Neural progenitor cell (in vitro differentiated cells): ENCODE measurements around the gene EPHA10. TPM values are rescaled to one million over a fixed set of nuclear protein-coding genes. Genes with fewer than 3 reads are reported as not detected.

ENCODE experiments used
- DNase-seq: peaks from one replicate; pipeline ENCODE4 v3.0.0-alpha.2; 2016; ENCODE audit warnings: low spot score
- H2AFZ ChIP-seq: fragments of 200-600 bp; sonication (generic); replicated peaks from 2 replicates; pipeline ENCODE4 v1.6.1; 2016; ENCODE audit warnings: antibody characterized with exemption
- H3F3A ChIP-seq: fragments of 200-600 bp; sonication (generic); 2 replicates; pipeline ENCODE4 v1.6.1; 2016; ENCODE audit warnings: antibody characterized with exemption, low read depth
- H3K27ac ChIP-seq: fragments of 200-600 bp; sonication (generic); 2 replicates; pipeline ENCODE4 v1.5.1; 2016; ENCODE audit warnings: mild to moderate bottlenecking
- H3K27me3 ChIP-seq: fragments of 200-600 bp; sonication (generic); 2 replicates; pipeline ENCODE4 v1.6.1; 2016; ENCODE audit warnings: mild to moderate bottlenecking, moderate library complexity
- H3K36me3 ChIP-seq: fragments of 200-600 bp; sonication (generic); 2 replicates; pipeline ENCODE4 v1.5.1; 2016
- H3K4me1 ChIP-seq: fragments of 200-600 bp; sonication (generic); 2 replicates; pipeline ENCODE4 v1.6.1; 2016; ENCODE audit warnings: mixed run types
- H3K4me2 ChIP-seq: fragments of 200-600 bp; sonication (generic); 2 replicates; pipeline ENCODE4 v1.6.1; 2016
- H3K4me3 ChIP-seq: fragments of 200-600 bp; sonication (generic); 2 replicates; pipeline ENCODE4 v1.5.1; 2016
- H3K79me2 ChIP-seq: fragments of 200-600 bp; sonication (generic); 2 replicates; pipeline ENCODE4 v1.6.1; 2016; ENCODE audit warnings: low read depth
- H3K9ac ChIP-seq: fragments of 200-600 bp; sonication (generic); 2 replicates; pipeline ENCODE4 v1.6.1; 2016
- H3K9me3 ChIP-seq: fragments of 200-600 bp; sonication (generic); 2 replicates; pipeline ENCODE4 v1.5.1; 2016; ENCODE audit warnings: low read depth
- H4K20me1 ChIP-seq: fragments of 200-600 bp; sonication (generic); 2 replicates; pipeline ENCODE4 v1.6.1; 2016; ENCODE audit warnings: low read depth
- H3K27ac Mint-ChIP-seq: 3 replicates; pipeline ENCODE4 v1.8.0; 2021; ENCODE audit warnings: mixed read lengths
- H3K27me3 Mint-ChIP-seq: 2 replicates; pipeline ENCODE4 v1.8.0; 2022; ENCODE audit warnings: low read depth, mild to moderate bottlenecking, inconsistent platforms, moderate library complexity, mixed read lengths; ENCODE audit not compliant: insufficient read depth
- H3K36me3 Mint-ChIP-seq: 3 replicates; pipeline ENCODE4 v1.8.0; 2021; ENCODE audit warnings: mixed read lengths
- H3K4me1 Mint-ChIP-seq: 3 replicates; pipeline ENCODE4 v1.8.0; 2021; ENCODE audit warnings: mixed read lengths
- H3K4me3 Mint-ChIP-seq: 3 replicates; pipeline ENCODE4 v1.8.0; 2021; ENCODE audit warnings: mild to moderate bottlenecking, moderate library complexity, mixed read lengths
- H3K9me3 Mint-ChIP-seq: 3 replicates; pipeline ENCODE4 v1.8.0; 2020; ENCODE audit warnings: mixed read lengths
- EZH2 ChIP-seq: fragments of 200-600 bp; sonication (generic); IDR thresholded peaks from 2 replicates; pipeline ENCODE4 v1.6.1; 2017; ENCODE audit warnings: antibody characterized with exemption, mild to moderate bottlenecking, moderate library complexity
- EZH2phosphoT487 ChIP-seq: fragments of 200-600 bp; sonication (generic); IDR thresholded peaks from 2 replicates; pipeline ENCODE4 v1.6.1; 2017; ENCODE audit warnings: antibody characterized with exemption
- total RNA-seq: library from RNA; depleted of rRNA; stranded (reverse); fragments of >200 nt; gene quantifications from 2 replicates; pipeline ENCODE4 v1.2.3, GENCODE V29; 2015; ENCODE audit warnings: low replicate concordance
- TF ChIP-seq, protein P1 (sequence below): fragments of 200-600 bp; sonication (generic); IDR thresholded peaks from 2 replicates; pipeline ENCODE4 v1.5.1; 2017; ENCODE audit warnings: antibody characterized with exemption, mild to moderate bottlenecking

The EPHA10 gene
- total RNA-seq, 1 donor from 2014 or later: not detected

DNA sequence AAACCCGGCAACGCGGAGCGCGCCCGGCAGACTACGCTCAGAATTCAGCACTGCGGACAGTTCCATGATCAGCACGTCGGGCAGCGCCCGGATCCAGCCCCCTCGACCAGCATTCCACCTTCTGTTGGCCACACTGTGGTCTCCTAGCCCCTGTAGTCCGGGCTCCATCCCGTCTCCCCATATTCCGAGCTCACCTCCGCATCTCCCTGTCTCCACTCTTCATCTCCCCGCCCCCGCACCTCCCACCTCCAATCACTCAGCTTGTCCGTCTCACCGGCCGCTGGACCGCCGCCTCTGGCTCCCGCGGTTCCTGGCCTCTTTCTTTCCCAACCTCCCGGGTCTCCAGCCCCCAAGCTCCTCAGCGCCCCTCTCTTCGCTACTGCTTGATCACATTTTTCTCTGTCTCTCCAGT lies 500 bp downstream of the EPHA10 start:
- H3K36me3 Mint-ChIP-seq: no peaks in the 10 kb centered on the region
- H3K9me3 Mint-ChIP-seq: peaks cover 3% of the 10 kb centered on the region
- peak overlapping the region; percentile 26 for H3K4me3 ChIP-seq
- H3K27me3 ChIP-seq: peaks cover 100% of the 10 kb centered on the region
- TF ChIP-seq, protein P1, sequence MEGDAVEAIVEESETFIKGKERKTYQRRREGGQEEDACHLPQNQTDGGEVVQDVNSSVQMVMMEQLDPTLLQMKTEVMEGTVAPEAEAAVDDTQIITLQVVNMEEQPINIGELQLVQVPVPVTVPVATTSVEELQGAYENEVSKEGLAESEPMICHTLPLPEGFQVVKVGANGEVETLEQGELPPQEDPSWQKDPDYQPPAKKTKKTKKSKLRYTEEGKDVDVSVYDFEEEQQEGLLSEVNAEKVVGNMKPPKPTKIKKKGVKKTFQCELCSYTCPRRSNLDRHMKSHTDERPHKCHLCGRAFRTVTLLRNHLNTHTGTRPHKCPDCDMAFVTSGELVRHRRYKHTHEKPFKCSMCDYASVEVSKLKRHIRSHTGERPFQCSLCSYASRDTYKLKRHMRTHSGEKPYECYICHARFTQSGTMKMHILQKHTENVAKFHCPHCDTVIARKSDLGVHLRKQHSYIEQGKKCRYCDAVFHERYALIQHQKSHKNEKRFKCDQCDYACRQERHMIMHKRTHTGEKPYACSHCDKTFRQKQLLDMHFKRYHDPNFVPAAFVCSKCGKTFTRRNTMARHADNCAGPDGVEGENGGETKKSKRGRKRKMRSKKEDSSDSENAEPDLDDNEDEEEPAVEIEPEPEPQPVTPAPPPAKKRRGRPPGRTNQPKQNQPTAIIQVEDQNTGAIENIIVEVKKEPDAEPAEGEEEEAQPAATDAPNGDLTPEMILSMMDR: no peak
- TF ChIP-seq EZH2phosphoT487 (no peak), EZH2 (no peak)
- H3K27me3 Mint-ChIP-seq: peaks cover 78% of the 10 kb centered on the region
- peaks cover 5% of the 10 kb centered on the region for H3F3A ChIP-seq
- H3K27ac Mint-ChIP-seq: no peak overlapping the region
- peaks cover 8% of the 10 kb centered on the region for H3K4me1 ChIP-seq
- H4K20me1 ChIP-seq: peaks cover 41% of the 10 kb centered on the region
- H3K36me3 ChIP-seq: no peaks in the 10 kb centered on the region
- peak overlapping the region; percentile 71 for H3K4me3 Mint-ChIP-seq
- H2AFZ ChIP-seq: no peak overlapping the region
- H3K79me2 ChIP-seq: no peaks in the 10 kb centered on the region
- peak overlapping the region; percentile 67 for H3K4me2 ChIP-seq
- peak; percentile 95 for DNase-seq
- H3K4me1 Mint-ChIP-seq: peaks cover 16% of the 10 kb centered on the region
- no peak overlapping the region for H3K27ac ChIP-seq
- H3K9ac ChIP-seq: no peak overlapping the region
- H3K9me3 ChIP-seq: no peaks in the 10 kb centered on the region

DNA sequence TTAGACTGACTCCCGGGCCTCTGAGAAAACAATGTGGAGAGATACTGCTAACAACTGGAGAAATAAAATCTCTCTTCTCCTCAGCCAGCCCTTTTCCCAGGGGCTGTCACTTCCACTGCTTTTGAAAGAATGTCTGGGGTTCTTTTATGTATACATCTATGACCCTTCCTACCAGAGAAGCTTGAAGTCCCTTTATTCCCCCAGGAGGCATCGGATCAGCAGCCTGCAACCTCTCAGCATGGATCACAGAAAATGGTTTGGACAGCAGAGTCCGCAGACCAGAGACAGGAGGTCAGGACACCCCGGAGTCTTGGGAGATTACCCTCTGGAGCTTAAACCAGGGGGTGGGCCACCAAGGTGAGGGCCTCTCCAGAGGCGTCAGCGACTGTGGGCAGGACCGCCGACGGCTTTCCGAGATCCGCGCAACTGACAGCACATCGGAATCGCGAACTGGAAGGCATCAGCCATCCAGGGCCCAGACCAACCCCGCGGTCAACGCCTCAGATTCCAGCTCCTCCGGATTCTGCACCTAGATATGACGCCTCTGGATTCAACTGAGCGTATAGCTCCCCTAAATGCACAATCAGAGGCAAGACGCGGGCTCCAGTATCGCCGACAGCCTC lies 1.0 kb downstream of the EPHA10 start:
- Histone ChIP-seq H3K9ac (no peak overlapping the region), H3K79me2 (no peaks in the 10 kb centered on the region), H3K27ac (no peak overlapping the region), H3K4me1 (peaks cover 8% of the 10 kb centered on the region), H3K27me3 (peaks cover 100% of the 10 kb centered on the region), H3K9me3 (no peaks in the 10 kb centered on the region), H3K36me3 (no peaks in the 10 kb centered on the region), H2AFZ (no peak overlapping the region), H3K4me2 (no peak overlapping the region), H4K20me1 (peaks cover 41% of the 10 kb centered on the region), H3K4me3 (no peak overlapping the region), H3F3A (peaks cover 5% of the 10 kb centered on the region)
- no peaks in the 10 kb centered on the region for H3K36me3 Mint-ChIP-seq
- TF ChIP-seq EZH2phosphoT487: no peak
- TF ChIP-seq EZH2: peak; percentile 44
- no peak overlapping the region for H3K27ac Mint-ChIP-seq
- H3K27me3 Mint-ChIP-seq: peaks cover 73% of the 10 kb centered on the region
- H3K9me3 Mint-ChIP-seq: peaks cover 3% of the 10 kb centered on the region
- peak overlapping the region; percentile 71 for H3K4me3 Mint-ChIP-seq
- peaks cover 16% of the 10 kb centered on the region for H3K4me1 Mint-ChIP-seq
- DNase-seq: no peak

DNA sequence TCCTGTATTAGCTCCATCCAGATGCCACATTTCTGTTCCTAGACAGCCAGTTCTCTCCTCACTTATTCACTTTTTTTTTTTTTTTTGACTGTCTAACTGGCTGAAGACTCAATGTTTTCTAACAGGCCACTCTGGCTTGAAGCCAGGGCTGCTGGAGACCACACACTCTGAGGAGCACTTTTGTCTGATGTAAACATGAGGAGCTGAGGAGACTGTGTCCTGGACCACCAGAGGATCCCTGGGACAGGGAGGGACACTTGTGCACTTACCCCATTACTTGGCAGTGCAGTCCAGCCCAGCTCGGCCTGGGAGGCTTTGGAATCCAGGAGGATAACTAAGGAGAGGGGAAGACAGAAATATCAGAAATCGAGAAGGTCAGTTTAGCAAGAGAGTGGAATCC lies 2.4 kb downstream of the EPHA10 start:
- no peak overlapping the region for H2AFZ ChIP-seq
- no peak overlapping the region for H3K4me3 ChIP-seq
- H3K79me2 ChIP-seq: no peaks in the 10 kb centered on the region
- Mint-ChIP-seq H3K4me1 (peaks cover 16% of the 10 kb centered on the region), H3K36me3 (no peaks in the 10 kb centered on the region), H3K27me3 (peaks cover 59% of the 10 kb centered on the region), H3K9me3 (peaks cover 3% of the 10 kb centered on the region), H3K27ac (no peak overlapping the region), H3K4me3 (no peak overlapping the region)
- H3K27ac ChIP-seq: no peak overlapping the region
- H3K9me3 ChIP-seq: no peaks in the 10 kb centered on the region
- peaks cover 8% of the 10 kb centered on the region for H3K4me1 ChIP-seq
- TF ChIP-seq EZH2phosphoT487 (no peak), EZH2 (no peak)
- TF ChIP-seq, protein P1: no peak
- H3K9ac ChIP-seq: no peak overlapping the region
- no peak for DNase-seq
- peaks cover 5% of the 10 kb centered on the region for H3F3A ChIP-seq
- H3K36me3 ChIP-seq: no peaks in the 10 kb centered on the region
- no peak overlapping the region for H3K4me2 ChIP-seq
- H4K20me1 ChIP-seq: peaks cover 41% of the 10 kb centered on the region
- H3K27me3 ChIP-seq: peaks cover 100% of the 10 kb centered on the region

DNA sequence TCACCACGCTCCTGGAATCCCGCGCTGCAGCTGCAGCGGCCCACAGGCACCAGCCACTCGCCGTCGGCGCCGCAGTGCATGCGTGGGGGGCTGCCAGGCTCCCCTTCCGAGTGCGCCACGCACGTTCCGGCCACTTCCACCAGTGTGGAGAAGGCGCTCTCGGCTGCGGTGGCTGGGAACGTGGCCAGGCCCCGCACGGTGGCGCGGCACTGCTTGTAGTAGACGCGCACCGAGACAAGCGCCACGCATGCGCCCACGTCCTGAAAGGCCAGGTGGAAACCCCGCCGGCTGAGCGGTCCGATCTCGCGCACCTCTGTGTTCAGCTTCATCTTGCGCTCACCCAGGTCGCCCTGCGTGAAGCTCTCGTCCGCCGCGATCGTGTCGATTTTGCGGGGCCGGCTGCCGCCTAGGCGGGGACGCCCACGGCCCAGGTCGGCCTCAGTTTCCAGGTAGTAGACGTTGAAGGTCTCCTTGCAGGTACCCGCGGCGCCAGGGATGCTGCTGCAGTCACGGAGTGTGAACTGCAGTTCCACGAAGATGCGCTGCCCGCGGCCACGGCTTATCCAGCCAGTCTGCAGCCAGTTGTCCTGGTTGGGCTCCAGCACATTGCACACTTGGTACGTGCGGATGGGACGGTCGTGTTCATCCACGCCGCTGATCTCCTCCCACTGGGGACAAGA lies 3.4 kb downstream of the EPHA10 start:
- H3K27ac Mint-ChIP-seq: no peak overlapping the region
- Histone ChIP-seq H3K27me3 (peaks cover 100% of the 10 kb centered on the region), H3K79me2 (no peaks in the 10 kb centered on the region), H3K9ac (no peak overlapping the region), H3K4me1 (peaks cover 8% of the 10 kb centered on the region), H2AFZ (no peak overlapping the region), H3K36me3 (no peaks in the 10 kb centered on the region), H3K4me3 (no peak overlapping the region), H3K4me2 (no peak overlapping the region), H3F3A (peaks cover 5% of the 10 kb centered on the region), H4K20me1 (peaks cover 41% of the 10 kb centered on the region), H3K9me3 (no peaks in the 10 kb centered on the region), H3K27ac (no peak overlapping the region)
- H3K27me3 Mint-ChIP-seq: peaks cover 52% of the 10 kb centered on the region
- peaks cover 3% of the 10 kb centered on the region for H3K9me3 Mint-ChIP-seq
- no peaks in the 10 kb centered on the region for H3K36me3 Mint-ChIP-seq
- peaks cover 16% of the 10 kb centered on the region for H3K4me1 Mint-ChIP-seq
- H3K4me3 Mint-ChIP-seq: no peak overlapping the region
- TF ChIP-seq EZH2phosphoT487: no peak
- TF ChIP-seq, protein P1: no peak
- no peak for TF ChIP-seq EZH2
- no peak for DNase-seq
